Mesenchymal stem cell (in vitro differentiated cells and primary cell): ENCODE measurements around the gene CALML5.

Source experiments
- DNase-seq: peaks from one replicate; pipeline ENCODE4 v3.0.0-alpha.2; 2013
- H2AFZ ChIP-seq: one replicate; pipeline ENCODE4 v1.6.1; 2013; ENCODE audit warnings: low read depth, mild to moderate bottlenecking, control low read depth, inconsistent platforms, low read length, moderate library complexity
- H2AK5ac ChIP-seq: 2 replicates; pipeline ENCODE4 v1.6.1; 2013; ENCODE audit warnings: low read length, moderate library complexity, mild to moderate bottlenecking, inconsistent platforms; ENCODE audit not compliant: severe bottlenecking
- H2BK120ac ChIP-seq: one replicate; pipeline ENCODE4 v1.6.1; 2013; ENCODE audit warnings: low read depth, mild to moderate bottlenecking, inconsistent platforms, low read length, moderate library complexity
- H2BK12ac ChIP-seq, 2 experiments: one replicate each; pipeline ENCODE4 v1.6.1; 2013; ENCODE audit warnings: inconsistent platforms in 2 of 2, low read length in 2 of 2, mild to moderate bottlenecking in 2 of 2, moderate library complexity in 2 of 2, control low read depth in 1 of 2
- H2BK15ac ChIP-seq: one replicate; pipeline ENCODE4 v1.6.1; 2013; ENCODE audit warnings: mild to moderate bottlenecking, low read depth, inconsistent platforms; ENCODE audit not compliant: poor library complexity, severe bottlenecking
- H2BK5ac ChIP-seq: 2 replicates; pipeline ENCODE4 v1.6.1; 2013; ENCODE audit warnings: low read depth, mild to moderate bottlenecking, low read length, control low read depth, inconsistent platforms; ENCODE audit not compliant: poor library complexity, severe bottlenecking
- H3K14ac ChIP-seq, 2 experiments: one replicate each; pipeline ENCODE4 v1.6.1; 2013; ENCODE audit warnings: inconsistent platforms in 2 of 2, low read length in 2 of 2, control low read depth in 1 of 2, mild to moderate bottlenecking in 1 of 2, moderate library complexity in 1 of 2
- H3K18ac ChIP-seq, 2 experiments: one replicate each; pipeline ENCODE4 v1.6.1; 2013; ENCODE audit warnings: inconsistent platforms in 2 of 2, low read length in 2 of 2, control low read depth in 1 of 2, low read depth in 1 of 2, mild to moderate bottlenecking in 1 of 2
- H3K23ac ChIP-seq, 2 experiments: one replicate each; pipeline ENCODE4 v1.6.1; 2013; ENCODE audit warnings: inconsistent platforms in 2 of 2, low read length in 2 of 2, mild to moderate bottlenecking in 2 of 2, moderate library complexity in 2 of 2, control low read depth in 1 of 2
- H3K27ac ChIP-seq: 2 replicates; pipeline ENCODE4 v1.5.1; 2013; ENCODE audit warnings: mild to moderate bottlenecking, moderate library complexity, low read length, control low read depth, inconsistent platforms; ENCODE audit not compliant: poor library complexity, severe bottlenecking
- H3K27me3 ChIP-seq, 2 experiments: 2 replicates each; pipeline versions ENCODE4 v1.6.1 to v1.7.0; 2013; ENCODE audit warnings: low read length in 2 of 2, mild to moderate bottlenecking in 2 of 2, moderate library complexity in 2 of 2, control low read depth in 1 of 2, inconsistent platforms in 1 of 2; ENCODE audit not compliant: control insufficient read depth in 1 of 2, insufficient read depth in 1 of 2
- H3K36me3 ChIP-seq, 2 experiments: 2 replicates each; pipeline versions ENCODE4 v1.6.1 to v1.7.0; 2013; ENCODE audit warnings: low read length in 2 of 2, control low read depth in 1 of 2, inconsistent platforms in 1 of 2, low read depth in 1 of 2, mild to moderate bottlenecking in 1 of 2; ENCODE audit not compliant: insufficient read depth in 2 of 2, control insufficient read depth in 1 of 2
- H3K4ac ChIP-seq, 2 experiments: one replicate each; pipeline ENCODE4 v1.6.1; 2013; ENCODE audit warnings: inconsistent platforms in 2 of 2, low read length in 2 of 2, mild to moderate bottlenecking in 2 of 2, moderate library complexity in 2 of 2, control low read depth in 1 of 2, low read depth in 1 of 2
- H3K4me1 ChIP-seq: 2 replicates; pipeline ENCODE4 v1.6.1; 2013; ENCODE audit warnings: low read depth, low read length, control low read depth; ENCODE audit not compliant: control insufficient read depth, insufficient read depth
- H3K4me2 ChIP-seq: 2 replicates; pipeline ENCODE4 v1.6.1; 2013; ENCODE audit warnings: low read length, mild to moderate bottlenecking, inconsistent platforms; ENCODE audit not compliant: poor library complexity, severe bottlenecking
- H3K4me3 ChIP-seq, 2 experiments: 2 replicates each; pipeline versions ENCODE4 v1.5.1 to v1.7.0; 2013; ENCODE audit warnings: low read length in 2 of 2, mild to moderate bottlenecking in 2 of 2, control low read depth in 1 of 2, low read depth in 1 of 2; ENCODE audit not compliant: insufficient read depth in 1 of 2
- H3K79me1 ChIP-seq: replicated peaks from 2 replicates; pipeline ENCODE4 v1.6.1; 2013; ENCODE audit warnings: mild to moderate bottlenecking, control low read depth, low read length, inconsistent platforms; ENCODE audit not compliant: poor library complexity, severe bottlenecking
- H3K9ac ChIP-seq: 2 replicates; pipeline ENCODE4 v1.7.0; 2013; ENCODE audit warnings: mild to moderate bottlenecking, low read length, moderate library complexity
- H3K9me3 ChIP-seq: 2 replicates; pipeline ENCODE4 v1.7.0; 2013; ENCODE audit warnings: mild to moderate bottlenecking, low read length; ENCODE audit not compliant: control insufficient read depth
- H4K8ac ChIP-seq: one replicate; pipeline ENCODE4 v1.6.1; 2013; ENCODE audit warnings: inconsistent platforms, mild to moderate bottlenecking, low read length, moderate library complexity
- H4K91ac ChIP-seq: one replicate; pipeline ENCODE4 v1.6.1; 2013; ENCODE audit warnings: mild to moderate bottlenecking, low read length, inconsistent platforms
- WGBS: methylation state at CpG from one replicate; pipeline ENCODE4 v1.1.7; 2013; ENCODE audit warnings: mixed read lengths; 5-methylcytosine and 5-hydroxymethylcytosine counted together

The CALML5 gene

GRCh38 chr10:5519054-5519453 lies 19.7 kb upstream of the CALML5 start:
- DNase-seq: no peak
- Histone ChIP-seq H3K9ac (no peak overlapping the region), H3K36me3 (no peaks in the 10 kb centered on the region), H2BK5ac (no peak overlapping the region), H2AFZ (no peak overlapping the region), H4K8ac (no peak overlapping the region), H4K91ac (no peak overlapping the region), H2BK12ac (no peak overlapping the region), H3K27me3 (peaks cover 0 to 21% of the 10 kb centered on the region in 2 experiments), H3K14ac (no peak overlapping the region), H3K23ac (no peak overlapping the region), H3K4me2 (no peak overlapping the region), H3K27ac (no peak overlapping the region), H3K4me3 (no peak overlapping the region), H3K79me1 (no peaks in the 10 kb centered on the region), H3K4me1 (peaks cover 1% of the 10 kb centered on the region), H2BK15ac (no peak overlapping the region), H3K4ac (no peak overlapping the region), H3K9me3 (no peaks in the 10 kb centered on the region), H3K18ac (no peak overlapping the region), H2BK120ac (no peak overlapping the region), H2AK5ac (no peak overlapping the region)
- WGBS: 89% methylated on average over 3 of the region's 3 CpGs

- H3K9ac ChIP-seq: no peak overlapping the region
- H4K91ac ChIP-seq: no peak overlapping the region
- no peak overlapping the region for H3K4me3 ChIP-seq
- H2BK15ac ChIP-seq: no peak overlapping the region
- H3K4me1 ChIP-seq: peaks cover 1% of the 10 kb centered on the region
- H4K8ac ChIP-seq: no peak overlapping the region
- H3K14ac ChIP-seq: no peak overlapping the region
- H3K27ac ChIP-seq: no peak overlapping the region
- WGBS: 70% methylated on average over 3 of the region's 5 CpGs
- DNase-seq: no peak
- H3K4me2 ChIP-seq: no peak overlapping the region
- H3K79me1 ChIP-seq: no peaks in the 10 kb centered on the region
- no peak overlapping the region for H3K18ac ChIP-seq
- H3K36me3 ChIP-seq: no peaks in the 10 kb centered on the region
- no peak overlapping the region for H2AFZ ChIP-seq
- H2BK120ac ChIP-seq: no peak overlapping the region
- H3K4ac ChIP-seq: no peak overlapping the region
- H3K9me3 ChIP-seq: no peaks in the 10 kb centered on the region
- H2AK5ac ChIP-seq: no peak overlapping the region
- no peak overlapping the region for H2BK5ac ChIP-seq
- peaks cover 0 to 27% of the 10 kb centered on the region in 2 experiments for H3K27me3 ChIP-seq
- H2BK12ac ChIP-seq: no peak overlapping the region
- no peak overlapping the region for H3K23ac ChIP-seq
Observed at GRCh38 chr10:5518143-5518542, 18.8 kb upstream of the CALML5 start.

- H3K4me1 ChIP-seq: peaks cover 1% of the 10 kb centered on the region
- H3K9me3 ChIP-seq: no peaks in the 10 kb centered on the region
- H3K14ac ChIP-seq: no peak overlapping the region
- WGBS: 95% methylated on average over 2 of the region's 5 CpGs
- H2BK5ac ChIP-seq: no peak overlapping the region
- no peak overlapping the region for H3K23ac ChIP-seq
- H3K18ac ChIP-seq: no peak overlapping the region
- peaks cover 0 to 33% of the 10 kb centered on the region in 2 experiments for H3K27me3 ChIP-seq
- no peak overlapping the region for H2BK15ac ChIP-seq
- no peak overlapping the region for H2BK12ac ChIP-seq
- DNase-seq: no peak
- no peak overlapping the region for H3K9ac ChIP-seq
- no peak overlapping the region for H3K4me2 ChIP-seq
- no peak overlapping the region for H2AFZ ChIP-seq
- H3K27ac ChIP-seq: no peak overlapping the region
- H3K4me3 ChIP-seq: no peak overlapping the region
- H3K4ac ChIP-seq: no peak overlapping the region
- H3K36me3 ChIP-seq: no peaks in the 10 kb centered on the region
- no peak overlapping the region for H2BK120ac ChIP-seq
- no peak overlapping the region for H4K91ac ChIP-seq
- H4K8ac ChIP-seq: no peak overlapping the region
- no peak overlapping the region for H2AK5ac ChIP-seq
- no peaks in the 10 kb centered on the region for H3K79me1 ChIP-seq
Observed at GRCh38 chr10:5517546-5517945, 18.2 kb upstream of the CALML5 start.

- Histone ChIP-seq H3K4ac (no peak overlapping the region), H3K4me1 (peaks cover 1% of the 10 kb centered on the region)
- WGBS: 86% methylated on average over 10 of the region's 10 CpGs
Observed at GRCh38 chr10:5515948-5516761, 16.8 kb upstream of the CALML5 start.

More at GRCh38 chr10:5515948-5516761, 16.8 kb upstream of the CALML5 start:
- Histone ChIP-seq H2AK5ac (no peak overlapping the region), H4K91ac (no peak overlapping the region), H3K27me3 (peaks cover 0 to 43% of the 10 kb centered on the region in 2 experiments), H2AFZ (no peak overlapping the region), H2BK12ac (no peak overlapping the region), H3K4me3 (no peak overlapping the region), H3K14ac (no peak overlapping the region), H3K4me2 (no peak overlapping the region), H3K9me3 (no peaks in the 10 kb centered on the region), H3K18ac (no peak overlapping the region), H3K23ac (no peak overlapping the region), H3K36me3 (no peaks in the 10 kb centered on the region), H3K9ac (no peak overlapping the region), H3K27ac (no peak overlapping the region), H4K8ac (no peak overlapping the region), H3K79me1 (no peaks in the 10 kb centered on the region), H2BK120ac (no peak overlapping the region), H2BK5ac (no peak overlapping the region), H2BK15ac (no peak overlapping the region)
- no peak for DNase-seq
